ENCODE measurements around the gene IQSEC3. TPM values are rescaled to one million over a fixed set of nuclear protein-coding genes. Genes with fewer than 3 reads are reported as not detected.
A peak's percentile ranks its signal among the peaks of the same experiment; 100 is the strongest.

IQSEC3 gene
- total and polyA plus RNA-seq, 2 of the 13 experiments (the other 11 are each of a cell fraction or from before 2014, with no cell fraction given) = not detected

DNA sequence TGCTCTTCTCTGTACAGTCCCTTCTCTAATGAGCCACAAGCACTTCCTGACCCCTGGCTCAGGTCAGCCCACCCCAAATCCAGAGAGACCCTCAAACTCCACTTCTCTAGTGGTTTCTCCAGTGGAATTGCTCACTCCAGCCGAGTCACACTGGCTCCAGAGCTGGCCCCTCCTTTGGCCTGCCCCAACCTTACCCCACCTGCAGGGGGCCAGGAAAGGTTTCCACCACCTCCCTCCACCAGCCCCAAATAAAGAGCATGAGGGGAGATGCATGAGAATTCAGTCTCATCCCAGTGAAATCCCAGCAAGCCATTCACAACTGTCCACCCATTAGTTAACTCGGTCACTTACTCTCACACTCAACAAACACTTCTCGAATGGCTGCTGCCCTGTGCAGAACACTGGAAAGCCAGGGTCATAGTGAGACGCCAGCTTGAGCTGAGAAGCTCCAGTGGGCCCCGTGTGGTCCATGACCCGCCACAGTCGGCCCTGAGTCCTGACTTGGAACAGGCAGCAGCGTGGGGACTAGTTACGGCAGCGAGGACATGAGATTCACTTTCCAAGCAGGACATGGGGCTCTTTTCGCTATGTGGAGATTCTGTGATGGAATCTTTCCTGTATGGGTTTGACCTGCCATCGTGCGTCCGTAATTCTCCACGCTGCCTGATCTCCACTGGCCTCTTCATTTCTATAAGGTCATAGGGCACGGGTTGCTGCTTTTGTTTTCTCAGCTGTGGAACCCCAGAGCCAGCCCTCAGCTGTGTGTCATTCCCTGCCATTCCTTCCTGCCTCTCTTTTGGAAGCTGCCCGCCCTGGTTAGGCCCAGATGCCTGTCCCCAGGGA is 103.2 kb downstream of the IQSEC3 start:
- no TSS peak for BruUV-seq (replicated peaks)
- ATAC-seq (peak; percentile 65), FAIRE-seq (no peak)

More for the DNA sequence above, 103.2 kb downstream of the IQSEC3 start:
- H3K36me3 ChIP-seq (replicated peaks in 1 of 2; ENCODE audit: control insufficient read depth in 1 of 2, insufficient read depth in 2 of 2, low read length in 2 of 2) = no peaks in the 10 kb centered on the region
- H3K4me1 ChIP-seq (ENCODE audit: insufficient read depth, low read length) = peaks cover 30% of the 10 kb centered on the region
- in situ Hi-C loops (cut with HindIII; ENCODE audit: extremely low pct_ligation_motif_present, low pct_unique_long_range_greater_than_20kb) (no loop called here), intact Hi-C loops (cut with micrococcal nuclease; ENCODE audit: unreplicated experiment) (no loop called here)
- WGBS (ENCODE audit: low lambda C conversion rate) = 35% methylated on average over 17 of the region's 17 CpGs
- no peak for DNase-seq (ENCODE audit: low spot score)
- H3K27me3 ChIP-seq (ENCODE audit: control insufficient read depth in 1 of 2, insufficient read depth in 2 of 2, low read length in 2 of 2) = peaks cover 5 to 95% of the 10 kb centered on the region in 2 experiments; a peak in 4 of 5 replicates
- H3K9me3 ChIP-seq (ENCODE audit: low read length) = no peaks in the 10 kb centered on the region
- H3K4me2 ChIP-seq (ENCODE audit: low read depth, low read length) = no peak overlapping the region
- no peaks in the 10 kb centered on the region for H3K79me2 ChIP-seq (ENCODE audit: insufficient read depth, low read length)
- no peak for TF ChIP-seq ATF4 (CRISPR knock-in tag; IDR thresholded peaks at IDR 0.05)
- TF ChIP-seq ZNF616 (CRISPR knock-in tag; IDR thresholded peaks at IDR 0.05; ENCODE audit: low read depth) = no peak
- TF ChIP-seq ZNF17 (CRISPR knock-in tag; IDR thresholded peaks at IDR 0.05) = no peak
- TF ChIP-seq DDIT3 (CRISPR knock-in tag; IDR thresholded peaks at IDR 0.05) = no peak
- no peak for TF ChIP-seq TARDBP (CRISPR knock-in tag; IDR thresholded peaks at IDR 0.05)
- no peak for TF ChIP-seq YEATS4 (CRISPR knock-in tag; IDR thresholded peaks at IDR 0.05; ENCODE audit: borderline replicate concordance)
- no peak for TF ChIP-seq POGZ (CRISPR knock-in tag; IDR thresholded peaks at IDR 0.05)
- TF ChIP-seq MXD4 (CRISPR knock-in tag; IDR thresholded peaks at IDR 0.05) = no peak
- no peak for TF ChIP-seq ZNF12 (CRISPR knock-in tag; IDR thresholded peaks at IDR 0.05)
- TF ChIP-seq, protein P1, sequence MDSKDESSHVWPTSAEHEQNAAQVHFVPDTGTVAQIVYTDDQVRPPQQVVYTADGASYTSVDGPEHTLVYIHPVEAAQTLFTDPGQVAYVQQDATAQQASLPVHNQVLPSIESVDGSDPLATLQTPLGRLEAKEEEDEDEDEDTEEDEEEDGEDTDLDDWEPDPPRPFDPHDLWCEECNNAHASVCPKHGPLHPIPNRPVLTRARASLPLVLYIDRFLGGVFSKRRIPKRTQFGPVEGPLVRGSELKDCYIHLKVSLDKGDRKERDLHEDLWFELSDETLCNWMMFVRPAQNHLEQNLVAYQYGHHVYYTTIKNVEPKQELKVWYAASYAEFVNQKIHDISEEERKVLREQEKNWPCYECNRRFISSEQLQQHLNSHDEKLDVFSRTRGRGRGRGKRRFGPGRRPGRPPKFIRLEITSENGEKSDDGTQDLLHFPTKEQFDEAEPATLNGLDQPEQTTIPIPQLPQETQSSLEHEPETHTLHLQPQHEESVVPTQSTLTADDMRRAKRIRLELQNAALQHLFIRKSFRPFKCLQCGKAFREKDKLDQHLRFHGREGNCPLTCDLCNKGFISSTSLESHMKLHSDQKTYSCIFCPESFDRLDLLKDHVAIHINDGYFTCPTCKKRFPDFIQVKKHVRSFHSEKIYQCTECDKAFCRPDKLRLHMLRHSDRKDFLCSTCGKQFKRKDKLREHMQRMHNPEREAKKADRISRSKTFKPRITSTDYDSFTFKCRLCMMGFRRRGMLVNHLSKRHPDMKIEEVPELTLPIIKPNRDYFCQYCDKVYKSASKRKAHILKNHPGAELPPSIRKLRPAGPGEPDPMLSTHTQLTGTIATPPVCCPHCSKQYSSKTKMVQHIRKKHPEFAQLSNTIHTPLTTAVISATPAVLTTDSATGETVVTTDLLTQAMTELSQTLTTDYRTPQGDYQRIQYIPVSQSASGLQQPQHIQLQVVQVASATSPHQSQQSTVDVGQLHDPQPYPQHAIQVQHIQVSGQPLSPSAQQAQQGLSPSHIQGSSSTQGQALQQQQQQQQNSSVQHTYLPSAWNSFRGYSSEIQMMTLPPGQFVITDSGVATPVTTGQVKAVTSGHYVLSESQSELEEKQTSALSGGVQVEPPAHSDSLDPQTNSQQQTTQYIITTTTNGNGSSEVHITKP (CRISPR knock-in tag; IDR thresholded peaks at IDR 0.05; ENCODE audit: low read depth) = no peak
- CTCF ChIA-PET (ENCODE audit: low intra/inter-chr PET ratio, low total read pairs) = interaction anchor here (0.8 to 1.2 kb wide), 2 partner anchors 19 to 50 kb away, joined by 3 to 4 read pairs; no protein-coding TSS in a partner anchor
- 0 out of 2 replicates have a peak, but pooled peaks cover 3% of the 10 kb centered on the region for H4K20me1 ChIP-seq (ENCODE audit: insufficient read depth, low read length)
- no peak overlapping the region for H3K4me3 ChIP-seq (replicated peaks in 1 of 3; ENCODE audit: insufficient read depth in 1 of 3, low read depth in 2 of 3, low read length in 3 of 3)
- POLR2A ChIA-PET = no interaction called here
- no peak overlapping the region for H2AFZ ChIP-seq (ENCODE audit: low read length)
- no peak overlapping the region for H3K9ac ChIP-seq (ENCODE audit: insufficient read depth, low read depth, low read length)
- no peak overlapping the region for H3K27ac ChIP-seq (ENCODE audit: extremely low read length, insufficient read depth, low read length)
